Activated T-cell treated with anti-CD3 and anti-CD28 coated beads for 1 hour (primary cell): Measurements from ENCODE around the gene MAG.

Experiments used
- DNase-seq: peaks from one replicate; pipeline ENCODE4 v3.0.0-alpha.2; 2020; ENCODE audit warnings: low read depth

MAG gene

DNA sequence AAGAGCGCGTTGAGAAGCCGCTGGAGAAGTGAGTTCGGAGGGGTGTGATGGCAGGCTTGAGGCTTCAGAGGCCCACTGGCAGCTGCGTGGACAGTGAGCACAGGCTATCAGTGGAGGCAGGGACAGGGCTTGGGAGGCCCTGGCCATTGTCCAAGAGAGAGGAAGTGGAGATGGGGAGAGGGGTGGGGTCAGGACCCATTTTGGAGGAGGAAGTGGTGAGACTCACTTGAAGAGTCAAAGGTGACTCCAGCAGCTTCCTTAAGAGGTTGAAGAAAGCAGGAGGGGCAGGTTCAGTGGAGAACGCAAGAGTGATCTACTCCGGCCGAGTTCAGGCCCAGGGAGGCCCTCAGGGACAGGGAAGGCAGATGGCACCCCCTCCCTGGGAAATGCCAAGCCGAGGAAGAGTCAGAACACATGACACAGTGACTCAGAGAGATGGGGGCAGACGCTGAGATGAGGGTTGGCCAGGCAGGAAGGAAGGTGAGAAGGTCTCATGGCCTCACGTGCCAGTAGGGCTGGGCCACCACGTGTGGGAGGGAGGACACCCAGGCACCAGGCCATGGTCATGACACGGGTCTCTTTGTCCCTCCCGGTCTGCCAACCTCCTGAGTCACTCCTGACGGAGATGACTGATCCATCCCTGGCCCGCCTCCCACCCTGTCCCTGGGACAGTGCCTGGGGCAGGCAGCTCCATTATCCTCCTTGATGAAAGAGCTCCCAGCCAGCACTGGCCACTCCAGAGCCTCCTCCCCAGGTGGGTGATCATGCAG, 26.9 kb downstream of the MAG start:
- DNase-seq, result no peak

- no peak for DNase-seq
Measured at GRCh38 chr19:35320065-35320713, 28.2 kb downstream of the MAG start.

GRCh38 chr19:35321291-35321690, 29.3 kb downstream of the MAG start:
- no peak for DNase-seq

GRCh38 chr19:35322014-35322413, 30.1 kb downstream of the MAG start:
- no peak for DNase-seq

DNA sequence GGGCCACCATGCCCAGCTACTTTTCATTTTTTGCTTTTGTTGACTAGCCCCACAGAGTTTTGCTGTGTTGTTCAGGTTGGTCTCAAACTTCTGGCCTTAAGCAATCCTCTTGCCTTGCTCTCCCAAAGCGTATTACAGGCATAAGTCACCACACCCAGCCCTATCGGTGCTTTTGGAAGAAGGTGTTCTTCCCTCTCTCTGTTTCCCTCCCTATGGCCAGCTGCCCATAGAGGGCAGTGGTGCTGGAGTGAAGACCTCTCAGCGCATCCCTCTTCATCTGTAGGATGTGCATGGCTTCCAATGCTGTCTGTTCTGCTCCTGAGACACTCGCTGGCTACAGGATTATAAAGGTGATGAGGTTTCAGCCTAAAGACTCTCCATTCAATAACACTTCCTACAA, 35.7 kb downstream of the MAG start:
- no peak for DNase-seq

- DNase-seq, result no peak
Measured at GRCh38 chr19:35328851-35329285, 36.9 kb downstream of the MAG start, which contains the start of gene CD22. TSS of gene CD22 (plus strand) at chr19:35329187. CDS start at chr19:35332041, 2,854 bp downstream.

DNA sequence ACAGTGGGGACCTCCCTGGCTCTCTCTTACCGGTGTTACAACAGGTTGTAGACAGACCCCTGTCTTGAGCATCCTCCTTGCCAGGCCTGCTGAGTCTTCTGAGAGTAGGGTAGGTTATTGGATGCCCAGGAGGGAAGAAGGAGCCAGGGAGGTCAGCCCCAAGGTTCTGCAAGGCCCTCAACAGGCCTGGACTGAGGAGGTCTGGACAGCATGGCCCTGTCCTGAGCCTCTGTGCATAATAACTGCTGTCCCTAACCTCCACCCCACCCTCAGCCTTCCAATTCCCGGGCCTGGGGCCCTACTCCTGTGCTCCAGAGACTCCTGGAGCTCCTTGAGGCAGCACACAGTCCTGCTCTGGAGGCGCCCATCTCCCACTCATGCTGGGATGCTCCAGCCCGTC, 37.4 kb downstream of the MAG start:
- no peak for DNase-seq

GRCh38 chr19:35330475-35330874, 38.5 kb downstream of the MAG start:
- DNase-seq, result no peak

- DNase-seq, result no peak
Measured at GRCh38 chr19:35331551-35332214, 39.7 kb downstream of the MAG start.

GRCh38 chr19:35332817-35333216, 40.9 kb downstream of the MAG start:
- no peak for DNase-seq

DNA sequence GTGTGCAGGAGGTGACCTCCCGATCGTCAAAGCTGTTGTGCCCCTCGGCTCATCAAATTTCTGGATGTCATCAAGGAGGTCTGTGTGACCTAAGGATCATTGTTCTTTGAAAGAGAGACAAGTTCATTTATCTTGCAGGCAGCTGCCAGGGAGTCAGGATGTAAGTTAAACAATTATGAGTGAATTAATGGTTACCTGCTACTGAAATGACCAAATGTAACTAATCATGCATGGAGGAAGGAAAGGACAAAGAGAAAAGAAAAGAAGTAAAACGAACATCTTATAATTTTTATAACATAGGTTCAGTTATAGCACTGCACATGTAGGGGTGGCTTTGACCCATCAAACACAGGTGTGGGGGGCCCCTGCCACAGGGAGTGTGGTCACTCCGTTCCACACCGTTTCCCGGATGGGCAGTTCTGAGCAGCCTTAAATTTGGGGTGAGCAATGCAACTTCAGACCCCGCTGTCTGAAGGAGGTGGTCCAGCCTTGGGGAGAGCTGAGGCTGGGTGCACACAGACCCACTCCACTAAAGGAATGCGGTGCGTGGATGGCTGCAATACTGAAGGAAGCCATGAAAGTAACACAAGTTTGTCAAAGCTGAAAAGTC, 42.3 kb downstream of the MAG start:
- no peak for DNase-seq

- no peak for DNase-seq
Measured at GRCh38 chr19:35336166-35336955, 44.4 kb downstream of the MAG start.

- no peak for DNase-seq
Measured at GRCh38 chr19:35337097-35337983, 45.4 kb downstream of the MAG start.

GRCh38 chr19:35337984-35338296, 46.0 kb downstream of the MAG start:
- DNase-seq, result no peak

DNA sequence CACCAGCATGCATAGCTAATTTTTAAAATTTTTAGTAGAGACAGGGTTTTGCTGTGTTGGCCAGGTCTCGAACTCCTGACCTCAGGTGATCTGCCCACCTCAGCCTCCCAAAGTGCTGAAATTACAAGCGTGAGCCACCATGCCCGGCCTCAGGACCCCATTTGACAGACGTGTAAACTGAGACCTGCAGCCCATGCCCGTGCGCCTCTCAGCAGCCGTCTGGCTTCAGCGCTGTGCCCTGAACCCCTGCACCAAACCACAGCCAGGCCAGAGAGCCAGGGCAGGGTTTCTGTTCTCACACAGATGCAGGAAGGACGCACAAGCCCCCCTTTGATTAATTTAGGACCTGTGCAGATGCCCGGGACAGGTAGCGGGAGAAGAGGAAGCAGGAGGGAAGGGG, 48.5 kb downstream of the MAG start:
- DNase-seq, result no peak

DNA sequence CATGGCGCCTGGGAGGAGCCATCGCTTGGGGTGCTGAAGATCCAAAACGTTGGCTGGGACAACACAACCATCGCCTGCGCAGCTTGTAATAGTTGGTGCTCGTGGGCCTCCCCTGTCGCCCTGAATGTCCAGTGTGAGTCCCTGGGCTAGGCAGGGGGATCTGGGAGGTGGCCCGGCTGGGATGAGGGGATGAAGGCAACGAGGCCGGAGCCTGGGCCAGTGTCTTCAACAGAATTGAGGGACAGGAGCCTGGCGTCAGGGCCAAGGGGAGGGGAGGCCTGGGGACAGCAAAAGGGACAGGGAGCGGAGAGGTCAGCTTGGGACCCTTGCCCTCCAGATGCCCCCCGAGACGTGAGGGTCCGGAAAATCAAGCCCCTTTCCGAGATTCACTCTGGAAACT, 49.0 kb downstream of the MAG start:
- no peak for DNase-seq

- no peak for DNase-seq
Measured at GRCh38 chr19:35341565-35342225, 49.7 kb downstream of the MAG start.

DNA sequence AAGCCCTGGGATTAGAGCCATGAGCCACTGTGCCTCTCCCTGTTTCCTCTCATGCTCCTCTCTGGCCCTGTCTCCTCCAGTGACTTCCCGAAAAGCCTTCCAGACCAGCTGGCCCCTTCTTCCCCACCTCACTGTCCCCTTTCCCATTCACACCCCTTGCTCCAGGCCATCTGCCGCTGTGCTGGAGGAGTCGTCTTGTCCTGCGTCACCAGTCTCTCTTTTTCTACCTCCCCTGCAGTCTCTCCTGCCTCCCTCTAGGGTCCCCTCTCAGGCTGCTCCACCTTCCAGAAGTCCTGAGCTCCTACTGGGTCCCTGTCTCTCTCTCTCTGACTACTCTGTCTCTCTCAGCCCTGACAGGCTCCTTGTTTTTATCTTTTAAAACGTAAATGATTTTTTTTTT, 50.5 kb downstream of the MAG start:
- no peak for DNase-seq

DNA sequence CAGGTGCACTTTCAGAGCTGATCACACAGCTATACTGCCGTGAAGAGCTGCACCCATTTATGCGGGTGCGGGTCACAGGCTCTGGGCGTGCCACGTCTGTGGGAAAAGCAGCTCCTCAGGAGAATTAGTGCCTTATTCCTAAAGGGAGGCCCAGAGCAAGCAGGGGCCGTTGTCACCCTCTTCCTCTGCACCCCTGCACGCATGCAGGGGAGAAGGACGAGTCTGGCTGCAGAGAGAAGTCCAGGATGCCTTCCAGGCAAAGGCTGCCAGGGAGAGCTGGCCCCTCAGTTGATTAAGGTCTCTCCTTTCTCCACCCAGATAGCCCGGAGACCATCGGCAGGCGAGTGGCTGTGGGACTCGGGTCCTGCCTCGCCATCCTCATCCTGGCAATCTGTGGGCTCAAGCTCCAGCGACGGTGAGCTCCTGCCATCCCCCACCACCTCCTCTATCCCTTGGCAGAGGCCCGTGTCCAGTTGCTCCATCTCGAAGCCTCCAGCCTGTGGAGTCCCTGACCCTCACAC, 52.6 kb downstream of the MAG start:
- no peak for DNase-seq

GRCh38 chr19:35345671-35346111, 53.7 kb downstream of the MAG start:
- DNase-seq, result no peak
